CD4-positive, alpha-beta T cell (primary cell): ENCODE data around the gene SOWAHD. TPM values are rescaled to one million over a fixed set of nuclear protein-coding genes. Genes with fewer than 3 reads are reported as not detected.

ENCODE experiments used
- ATAC-seq: fragments of 200-7000 bp; cut with Tn5 transposase; one replicate; pipeline ENCODE4 v1.10.0; 2022; ENCODE audit warnings: mild to moderate bottlenecking; ENCODE audit not compliant: poor library complexity
- CTCF ChIA-PET: fragments of 350-600 bp; sonication (Branson Sonifier 250); formaldehyde crosslinking; loops from one replicate; lab custom pipeline; 2021; ENCODE audit warnings: antibody characterized with exemption, inconsistent platforms; lab: Charles Lee
- POLR2A ChIA-PET: fragments of 350-600 bp; sonication (Branson Sonifier 250); formaldehyde crosslinking; loops from one replicate; lab custom pipeline; 2021; ENCODE audit warnings: antibody characterized with exemption, inconsistent platforms; lab: Charles Lee
- DNase-seq, 14 experiments: peaks; one replicate each; pipeline ENCODE4 v3.0.0-alpha.2; 2013 to 2020; ENCODE audit warnings: mixed read lengths in 2 of 14
- H3K27ac ChIP-seq, 2 donors: one replicate each; pipeline versions ENCODE4 v1.5.1 to v1.7.0; 2013; ENCODE audit warnings: low read length in 2 of 2, low read depth in 1 of 2, mild to moderate bottlenecking in 1 of 2
- H3K27me3 ChIP-seq, 2 experiments: 1 replicate in 1 of 2; 2 replicates in 1 of 2; pipeline versions ENCODE4 v1.6.1 to v1.7.0; 2013; ENCODE audit warnings: low read length in 2 of 2, control low read depth in 1 of 2, mild to moderate bottlenecking in 1 of 2, moderate library complexity in 1 of 2; ENCODE audit not compliant: insufficient read depth in 2 of 2, control insufficient read depth in 1 of 2
- H3K36me3 ChIP-seq: one replicate; pipeline ENCODE4 v1.6.1; 2013; ENCODE audit warnings: low read length, control low read depth; ENCODE audit not compliant: insufficient read depth
- H3K4me1 ChIP-seq: one replicate; pipeline ENCODE4 v1.6.1; 2013; ENCODE audit warnings: low read length, control low read depth; ENCODE audit not compliant: insufficient read depth
- H3K4me3 ChIP-seq: one replicate; pipeline ENCODE4 v1.5.1; 2013; ENCODE audit warnings: mild to moderate bottlenecking, low read length, moderate library complexity
- H3K9me3 ChIP-seq, 2 experiments: 1 replicate in 1 of 2; 2 replicates in 1 of 2; pipeline versions ENCODE4 v1.6.1 to v1.7.0; 2013; ENCODE audit warnings: low read length in 2 of 2, mild to moderate bottlenecking in 2 of 2, control low read depth in 1 of 2, moderate library complexity in 1 of 2; ENCODE audit not compliant: control insufficient read depth in 1 of 2, insufficient read depth in 1 of 2
- H3K27ac Mint-ChIP-seq: one replicate; pipeline ENCODE4 v1.8.0; 2020; ENCODE audit warnings: mixed read lengths
- H3K27me3 Mint-ChIP-seq: one replicate; pipeline ENCODE4 v1.8.0; 2021; ENCODE audit warnings: mixed read lengths
- H3K36me3 Mint-ChIP-seq: one replicate; pipeline ENCODE4 v1.8.0; 2021; ENCODE audit warnings: low read depth, mixed read lengths
- H3K4me1 Mint-ChIP-seq: one replicate; pipeline ENCODE4 v1.8.0; 2021; ENCODE audit warnings: low read depth, mixed read lengths
- H3K4me3 Mint-ChIP-seq: one replicate; pipeline ENCODE4 v1.8.0; 2020; ENCODE audit warnings: mild to moderate bottlenecking, mixed read lengths
- H3K9me3 Mint-ChIP-seq: one replicate; pipeline ENCODE4 v1.8.0; 2020; ENCODE audit warnings: mixed read lengths
- CTCF ChIP-seq: fragments of 200-600 bp; IDR thresholded peaks from one replicate; pipeline ENCODE4 v1.8.0; 2022; ENCODE audit warnings: antibody characterized with exemption, mild to moderate bottlenecking
- intact Hi-C, 2 experiments: fragments of 100-400 bp; cut with DNase I in 1 of 2; cut with micrococcal nuclease in 1 of 2; formaldehyde crosslinking; loops; one replicate each; pipeline versions ENCODE4 v1.15.1 to v1.9.0; 2023 to 2025; cut with DNase I, micrococcal nuclease
- total RNA-seq, 174 experiments: library from RNA in 2 of 174; stranded (reverse) in 2 of 174; gene quantifications; one replicate each; pipeline ENCODE4 v1.2.3 and lab custom pipeline; 2021 to 2026

Gene SOWAHD
- total RNA-seq, 2 experiments from 2014 or later = 0.25 to 0.44 TPM

DNA sequence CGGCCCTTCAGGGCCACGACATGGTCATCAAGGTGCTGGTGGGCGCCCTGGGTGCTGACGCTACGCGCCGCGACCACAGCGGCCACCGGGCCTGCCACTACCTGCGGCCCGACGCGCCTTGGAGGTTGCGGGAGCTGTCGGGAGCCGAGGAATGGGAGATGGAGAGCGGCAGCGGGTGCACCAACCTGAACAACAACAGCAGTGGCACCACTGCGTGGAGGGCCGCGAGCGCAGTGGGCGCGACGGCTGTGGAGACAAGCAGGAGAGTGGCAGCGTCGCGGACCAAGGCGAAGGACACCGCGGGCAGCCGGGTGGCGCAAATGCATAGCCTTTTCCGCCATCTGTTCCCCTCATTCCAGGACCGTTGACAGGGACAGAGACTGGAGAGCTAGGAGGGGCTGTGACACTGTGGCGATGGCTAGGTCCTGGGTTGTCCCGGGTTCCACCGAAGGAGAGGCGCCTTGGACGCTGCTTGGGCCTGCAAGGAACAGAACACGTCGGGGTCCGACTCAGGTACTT, 919 bp downstream of the SOWAHD start:
- Histone ChIP-seq H3K9me3 (no peaks in the 10 kb centered on the region), H3K4me1 (peaks cover 58% of the 10 kb centered on the region), H3K27me3 (no peaks in the 10 kb centered on the region), H3K27ac (no peak overlapping the region), H3K4me3 (peak overlapping the region; percentile 60), H3K36me3 (no peaks in the 10 kb centered on the region)
- peaks cover 53% of the 10 kb centered on the region for H3K4me1 Mint-ChIP-seq
- ATAC-seq = no peak
- H3K27me3 Mint-ChIP-seq = no peaks in the 10 kb centered on the region
- intact Hi-C loops = loop anchor here in 1 of 2 experiments (10.0 kb wide), 1 partner anchor 155 kb away; the partner anchor contains the start of gene NKRF
- TF ChIP-seq CTCF = no peak
- ChIA-PET POLR2A (interaction anchor here (1.3 to 7.9 kb wide), 7 partner anchors 26 to 77 kb away, joined by 3 to 90 read pairs (median 5); partner anchors contain the start of genes RPL39 and SEPTIN6), CTCF (interaction anchor here (1.2 to 1.9 kb wide), 2 partner anchors 26 to 276 kb away, joined by 3 to 6 read pairs; no protein-coding TSS in a partner anchor)
- no peak for DNase-seq
- H3K9me3 Mint-ChIP-seq = no peaks in the 10 kb centered on the region
- H3K4me3 Mint-ChIP-seq = peak overlapping the region; percentile 69
- no peaks in the 10 kb centered on the region for H3K36me3 Mint-ChIP-seq
- peak overlapping the region; percentile 62 for H3K27ac Mint-ChIP-seq

GRCh38 chrX:119760026-119760877, 1.9 kb downstream of the SOWAHD start:
- H3K27ac ChIP-seq = no peak overlapping the region
- H3K27me3 Mint-ChIP-seq = no peaks in the 10 kb centered on the region
- H3K4me3 ChIP-seq = no peak overlapping the region
- H3K4me1 ChIP-seq = peaks cover 48% of the 10 kb centered on the region
- ATAC-seq (no peak), DNase-seq (no peak)
- H3K4me3 Mint-ChIP-seq = peak overlapping the region; percentile 69
- ChIA-PET POLR2A (interaction anchor here (0.9 to 7.9 kb wide), 4 partner anchors 61 to 186 kb away, joined by 3 to 78 read pairs (median 4); partner anchors contain the start of genes SEPTIN6 and UBE2A), CTCF (no interaction called here)
- no peaks in the 10 kb centered on the region for H3K9me3 Mint-ChIP-seq
- no peaks in the 10 kb centered on the region for H3K36me3 ChIP-seq
- H3K36me3 Mint-ChIP-seq = no peaks in the 10 kb centered on the region
- H3K4me1 Mint-ChIP-seq = peaks cover 46% of the 10 kb centered on the region
- TF ChIP-seq CTCF = no peak
- no peaks in the 10 kb centered on the region for H3K9me3 ChIP-seq
- H3K27me3 ChIP-seq = no peaks in the 10 kb centered on the region
- peak overlapping the region; percentile 62 for H3K27ac Mint-ChIP-seq
- intact Hi-C loops = no loop called here

DNA sequence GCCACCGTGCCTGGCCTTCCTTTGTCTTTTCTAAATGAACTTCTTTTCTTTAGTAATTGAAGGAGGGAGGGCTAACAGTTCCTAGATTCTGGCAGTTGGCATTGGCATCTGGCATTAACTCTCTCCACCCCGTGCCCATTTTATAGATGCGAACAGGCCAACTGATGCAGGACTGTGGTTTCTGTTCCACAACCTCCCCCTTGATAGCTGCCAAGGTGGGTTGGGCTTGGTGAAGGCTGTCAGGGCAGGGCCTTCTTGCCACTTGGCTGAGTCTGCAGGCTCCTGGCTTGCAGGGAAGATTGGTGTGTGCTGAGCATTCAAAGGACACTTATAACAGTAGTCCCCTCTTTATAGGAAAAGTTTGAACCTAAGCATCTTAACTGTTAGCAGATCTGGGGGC, 4.3 kb downstream of the SOWAHD start:
- H3K4me3 Mint-ChIP-seq = no peak overlapping the region
- Histone ChIP-seq H3K27ac (no peak overlapping the region), H3K27me3 (no peaks in the 10 kb centered on the region), H3K4me1 (peaks cover 23% of the 10 kb centered on the region), H3K36me3 (no peaks in the 10 kb centered on the region), H3K9me3 (no peaks in the 10 kb centered on the region), H3K4me3 (no peak overlapping the region)
- no peaks in the 10 kb centered on the region for H3K27me3 Mint-ChIP-seq
- peaks cover 21% of the 10 kb centered on the region for H3K4me1 Mint-ChIP-seq
- intact Hi-C loops = no loop called here
- no peaks in the 10 kb centered on the region for H3K36me3 Mint-ChIP-seq
- ChIA-PET CTCF (no interaction called here), POLR2A (no interaction called here)
- TF ChIP-seq CTCF = no peak
- ATAC-seq = no peak
- H3K9me3 Mint-ChIP-seq = no peaks in the 10 kb centered on the region
- DNase-seq = peak in 1 of 14 experiments; percentile 12
- peak overlapping the region; percentile 55 for H3K27ac Mint-ChIP-seq
